Left lung (tissue), 10 donors: ENCODE data around the gene UNC79. TPM values are rescaled to one million over a fixed set of nuclear protein-coding genes. Genes with fewer than 3 reads are reported as not detected.

Experiments used
- ATAC-seq: fragments of 200-7000 bp; cut with Tn5 transposase; one replicate; pipeline ENCODE4 v1.9.1; 2020; ENCODE audit warnings: moderate library complexity
- DNase-seq, 4 donors: peaks; one replicate each; pipeline ENCODE4 v3.0.0-alpha.2; 2013 to 2020
- H3K27ac ChIP-seq, 2 donors: fragments of 200-600 bp; sonication (generic) in 1 of 2; one replicate each; pipeline versions ENCODE4 v1.5.0 to v1.8.0; 2020 to 2021
- H3K27me3 ChIP-seq, 2 donors: fragments of 200-600 bp; sonication (generic) in 1 of 2; one replicate each; pipeline versions ENCODE4 v1.5.0 to v1.8.0; 2020 to 2021
- H3K36me3 ChIP-seq, 2 donors: fragments of 200-600 bp; sonication (generic) in 1 of 2; one replicate each; pipeline versions ENCODE4 v1.5.0 to v1.8.0; 2020 to 2021
- H3K4me1 ChIP-seq, 2 donors: fragments of 200-600 bp; one replicate each; pipeline ENCODE4 v1.8.0; 2021
- H3K4me3 ChIP-seq, 2 donors: fragments of 200-600 bp; sonication (generic) in 1 of 2; one replicate each; pipeline versions ENCODE4 v1.5.0 to v1.8.0; 2020 to 2021; ENCODE audit warnings: mild to moderate bottlenecking in 1 of 2
- H3K9me3 ChIP-seq, 2 donors: fragments of 200-600 bp; sonication (generic) in 1 of 2; one replicate each; pipeline versions ENCODE4 v1.5.0 to v1.8.0; 2020 to 2021
- intact Hi-C, 2 donors: fragments of 100-400 bp; cut with DNase I; formaldehyde crosslinking; loops; one replicate each; pipeline versions ENCODE4 v1.11.2 to v1.14.2; 2022
- polyA plus RNA-seq, 6 donors: library from polyadenylated mRNA; unstranded; fragments of 120-200 nt; gene quantifications; one replicate each; pipeline ENCODE4 v1.2.1, GENCODE V29; 2013; ENCODE audit not compliant: insufficient read length in 6 of 6
- total RNA-seq, 2 donors: library from RNA; stranded (reverse); fragmentation: NEBNext Ultra II Directional; extraction: Animal tissue kit (Norgen Biotek cat#: 25700); gene quantifications; one replicate each; pipeline ENCODE4 v1.2.1, GENCODE V29; 2021
- TF ChIP-seq, protein P1 (sequence below), 2 donors: fragments of 200-600 bp; sonication (generic) in 1 of 2; IDR thresholded peaks; one replicate each; pipeline versions ENCODE4 v1.5.0 to v1.8.0; 2021; ENCODE audit warnings: antibody characterized with exemption in 2 of 2
- donor health status: DM: no; HTN: yes; CAD: no.
- donor health status: DM: no; HTN: no; CAD: no.

Gene UNC79
- total and polyA plus RNA-seq, 8 donors = 0.13 to 0.65 (median 0.46) TPM

DNA sequence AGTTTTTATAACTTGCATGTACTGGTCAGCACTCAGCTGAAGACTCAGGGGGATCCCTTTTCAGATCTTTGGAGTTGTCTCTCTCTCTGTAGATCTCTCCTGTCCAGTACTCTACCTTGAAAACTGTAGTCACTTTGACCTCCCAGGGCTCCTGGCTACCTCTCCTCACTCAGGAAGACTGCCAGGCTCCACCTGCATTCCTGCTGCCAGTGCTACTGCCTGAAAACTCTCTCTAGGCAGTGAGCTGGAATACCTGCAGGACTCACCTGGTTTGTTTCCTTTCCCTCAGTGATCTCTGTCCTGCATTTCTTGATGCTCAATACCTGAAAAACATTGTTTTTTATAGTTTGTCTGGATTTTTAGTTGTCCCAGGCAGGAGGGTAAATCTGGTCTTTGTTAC, 270.2 kb downstream of the UNC79 start:
- Histone ChIP-seq H3K4me1 (no peaks in the 10 kb centered on the region), H3K9me3 (peaks cover 0 to 19% of the 10 kb centered on the region in 2 donors), H3K27ac (no peak overlapping the region), H3K36me3 (no peaks in the 10 kb centered on the region), H3K4me3 (no peak overlapping the region), H3K27me3 (peaks cover 0 to 10% of the 10 kb centered on the region in 2 donors)
- ATAC-seq = no peak
- DNase-seq = no peak
- intact Hi-C loops = no loop called here
- TF ChIP-seq, protein P1, sequence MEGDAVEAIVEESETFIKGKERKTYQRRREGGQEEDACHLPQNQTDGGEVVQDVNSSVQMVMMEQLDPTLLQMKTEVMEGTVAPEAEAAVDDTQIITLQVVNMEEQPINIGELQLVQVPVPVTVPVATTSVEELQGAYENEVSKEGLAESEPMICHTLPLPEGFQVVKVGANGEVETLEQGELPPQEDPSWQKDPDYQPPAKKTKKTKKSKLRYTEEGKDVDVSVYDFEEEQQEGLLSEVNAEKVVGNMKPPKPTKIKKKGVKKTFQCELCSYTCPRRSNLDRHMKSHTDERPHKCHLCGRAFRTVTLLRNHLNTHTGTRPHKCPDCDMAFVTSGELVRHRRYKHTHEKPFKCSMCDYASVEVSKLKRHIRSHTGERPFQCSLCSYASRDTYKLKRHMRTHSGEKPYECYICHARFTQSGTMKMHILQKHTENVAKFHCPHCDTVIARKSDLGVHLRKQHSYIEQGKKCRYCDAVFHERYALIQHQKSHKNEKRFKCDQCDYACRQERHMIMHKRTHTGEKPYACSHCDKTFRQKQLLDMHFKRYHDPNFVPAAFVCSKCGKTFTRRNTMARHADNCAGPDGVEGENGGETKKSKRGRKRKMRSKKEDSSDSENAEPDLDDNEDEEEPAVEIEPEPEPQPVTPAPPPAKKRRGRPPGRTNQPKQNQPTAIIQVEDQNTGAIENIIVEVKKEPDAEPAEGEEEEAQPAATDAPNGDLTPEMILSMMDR (IDR thresholded peaks at IDR 0.05) = no peak

DNA sequence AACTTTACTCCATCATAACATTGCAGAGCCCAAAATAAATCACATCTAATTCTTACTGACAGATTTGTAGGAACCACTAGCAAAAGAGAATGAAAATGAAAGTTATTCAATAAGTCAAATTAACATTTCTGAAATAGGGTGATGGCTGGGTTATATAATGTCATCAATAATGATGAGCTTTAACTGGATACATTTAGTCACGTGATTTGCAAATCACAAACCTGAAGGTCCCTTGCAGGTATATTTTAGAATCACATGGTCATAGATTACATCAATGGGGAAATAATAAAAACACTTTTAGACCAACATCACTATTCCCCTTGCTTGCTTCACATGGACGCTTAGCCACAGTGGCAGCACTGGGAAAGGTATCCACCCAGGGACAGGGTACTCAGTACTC, 270.8 kb downstream of the UNC79 start:
- Histone ChIP-seq H3K9me3 (peaks cover 0 to 19% of the 10 kb centered on the region in 2 donors), H3K4me3 (no peak overlapping the region), H3K27ac (no peak overlapping the region), H3K27me3 (peaks cover 0 to 10% of the 10 kb centered on the region in 2 donors), H3K36me3 (no peaks in the 10 kb centered on the region), H3K4me1 (no peaks in the 10 kb centered on the region)
- no peak for ATAC-seq
- intact Hi-C loops = no loop called here
- TF ChIP-seq, protein P1 (IDR thresholded peaks at IDR 0.05) = no peak
- no peak for DNase-seq

DNA sequence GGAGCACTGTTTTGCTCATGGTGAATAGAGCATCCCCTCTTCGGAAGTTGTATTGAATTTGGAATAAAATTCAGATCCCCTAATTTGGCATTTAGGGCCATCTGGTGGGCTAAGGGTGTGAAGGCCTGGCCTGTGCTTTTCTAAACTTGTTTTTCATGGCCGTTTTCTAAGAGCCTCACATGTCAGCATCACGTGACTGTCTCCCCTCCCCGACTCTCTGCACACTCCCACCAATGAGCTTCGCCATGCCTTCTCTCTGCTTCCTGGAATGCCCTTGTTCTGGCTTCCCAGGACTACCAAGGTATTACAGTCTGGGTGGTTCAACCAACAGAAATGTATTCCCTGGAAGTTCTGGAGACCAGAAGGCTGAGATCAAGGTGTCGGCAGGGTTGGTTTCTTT, 272.2 kb downstream of the UNC79 start:
- TF ChIP-seq, protein P1 (IDR thresholded peaks at IDR 0.05) = no peak
- Histone ChIP-seq H3K9me3 (peaks cover 0 to 13% of the 10 kb centered on the region in 2 donors), H3K36me3 (no peaks in the 10 kb centered on the region), H3K4me3 (no peak overlapping the region), H3K27me3 (peaks cover 0 to 10% of the 10 kb centered on the region in 2 donors), H3K27ac (no peak overlapping the region), H3K4me1 (no peaks in the 10 kb centered on the region)
- no peak for DNase-seq
- intact Hi-C loops = no loop called here
- no peak for ATAC-seq

DNA sequence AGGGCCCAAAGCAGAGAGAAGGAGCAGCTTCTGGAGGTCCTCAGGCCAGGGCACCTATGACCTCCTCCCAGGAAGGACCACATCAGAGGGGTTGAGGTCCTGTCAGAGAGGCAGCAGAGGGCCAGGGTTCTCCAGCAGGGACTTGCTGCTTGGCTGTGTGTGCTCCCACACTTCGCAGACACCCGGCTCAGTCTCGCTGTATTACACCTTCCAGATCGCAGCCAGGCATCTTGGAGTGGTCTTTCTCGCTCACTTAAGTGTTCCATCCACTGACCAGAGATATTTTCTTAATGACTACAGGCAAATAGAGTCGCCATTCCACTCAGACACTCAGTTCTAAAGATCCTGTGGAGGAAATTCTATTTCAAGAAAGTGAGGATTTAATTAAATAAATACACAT, 273.2 kb downstream of the UNC79 start:
- Histone ChIP-seq H3K4me1 (no peaks in the 10 kb centered on the region), H3K9me3 (peaks cover 0 to 8% of the 10 kb centered on the region in 2 donors), H3K27ac (no peak overlapping the region), H3K27me3 (peaks cover 0 to 10% of the 10 kb centered on the region in 2 donors), H3K4me3 (no peak overlapping the region), H3K36me3 (no peaks in the 10 kb centered on the region)
- DNase-seq (no peak), ATAC-seq (no peak)
- TF ChIP-seq, protein P1 (IDR thresholded peaks at IDR 0.05) = no peak
- intact Hi-C loops = no loop called here

DNA sequence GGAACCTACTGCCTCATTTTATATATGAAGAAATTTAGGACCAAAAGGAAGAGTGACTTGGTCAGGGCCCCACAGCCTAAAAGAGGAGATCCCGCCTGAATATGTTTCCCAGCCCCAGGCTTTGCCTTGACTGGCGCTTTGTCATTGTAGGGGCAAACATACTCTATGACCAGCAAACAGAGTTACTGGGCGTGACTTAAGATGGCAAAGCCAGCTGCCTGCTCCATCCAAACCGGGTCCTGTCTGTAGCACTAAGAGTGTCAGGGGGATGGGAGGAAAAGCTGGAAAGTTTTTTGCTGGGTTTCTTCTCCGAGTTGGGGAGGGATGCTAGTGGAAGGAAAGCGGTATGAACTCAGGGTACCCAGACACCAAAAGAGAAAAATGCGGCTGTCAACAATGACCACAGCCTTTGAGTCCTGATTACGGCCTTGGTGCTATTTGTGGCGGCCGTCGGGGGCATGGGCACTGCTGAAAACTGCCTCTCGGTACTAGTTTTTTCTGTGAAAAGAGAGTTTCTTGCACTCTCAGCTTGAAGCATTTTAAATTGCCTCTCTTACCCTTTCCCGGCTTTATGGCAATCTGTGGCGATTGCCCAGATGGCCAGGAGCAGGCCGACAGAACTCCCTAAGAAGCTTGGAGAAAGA, 274.9 kb downstream of the UNC79 start:
- DNase-seq (no peak), ATAC-seq (no peak)
- Histone ChIP-seq H3K9me3 (no peaks in the 10 kb centered on the region), H3K4me1 (no peaks in the 10 kb centered on the region), H3K27ac (no peak overlapping the region), H3K27me3 (peaks cover 0 to 10% of the 10 kb centered on the region in 2 donors), H3K36me3 (no peaks in the 10 kb centered on the region), H3K4me3 (no peak overlapping the region)
- TF ChIP-seq, protein P1 (IDR thresholded peaks at IDR 0.05) = no peak
- intact Hi-C loops = no loop called here
